Right lobe of liver (tissue), 4 donors: ENCODE data around the gene TMEM119.

Source experiments
- POLR2A ChIP-seq: fragments of 450-650 bp; IDR thresholded peaks from one replicate; pipeline ENCODE4 v1.6.1; 2017; ENCODE audit warnings: antibody characterized with exemption, mild to moderate bottlenecking
- TF ChIP-seq, protein P1 (sequence below), 4 donors: fragments of 200-600 bp in 3 of 4; fragments of 450-650 bp in 1 of 4; IDR thresholded peaks; one replicate each; pipeline versions ENCODE4 v1.5.1 to v1.8.0; 2016 to 2022; ENCODE audit warnings: antibody characterized with exemption in 4 of 4, mild to moderate bottlenecking in 2 of 4
- donor health status: DM: no; HTN: no; CAD: no.
- donor health status: DM: no; HTN: no; CAD: no.
- donor health status: DM: no; HTN: yes; CAD: no.

DNA sequence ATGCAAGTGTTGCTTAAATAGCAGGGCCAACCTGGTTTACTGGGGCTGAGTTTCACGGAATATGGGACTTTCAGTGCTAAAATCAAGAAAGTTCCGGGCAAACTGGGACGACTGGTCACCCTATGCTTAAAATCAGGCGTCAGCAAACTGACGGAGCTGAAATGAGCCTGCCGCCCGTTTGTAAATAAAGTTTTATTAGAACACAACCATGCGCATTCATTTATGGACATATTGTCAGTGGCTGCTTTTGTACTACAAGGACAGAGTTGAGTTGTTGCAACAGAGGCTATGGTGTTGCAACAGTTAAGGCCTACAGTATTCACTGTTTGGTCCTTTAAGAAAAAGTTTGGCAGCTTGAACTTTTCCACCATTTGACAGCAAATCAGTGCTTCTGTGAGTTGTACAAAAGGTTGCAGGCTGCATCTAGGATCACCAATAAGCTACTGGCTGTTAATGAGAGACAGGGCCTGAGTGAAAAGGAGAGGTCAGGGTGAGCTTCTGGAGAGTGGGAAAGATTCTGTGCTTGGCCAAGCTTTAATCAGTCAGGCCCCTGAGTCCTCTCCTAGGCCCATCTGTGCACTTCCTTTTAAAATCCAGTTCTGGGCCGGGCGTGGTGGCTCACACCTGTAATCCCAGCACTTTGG lies 22.5 kb upstream of the TMEM119 start:
- TF ChIP-seq, protein P1, sequence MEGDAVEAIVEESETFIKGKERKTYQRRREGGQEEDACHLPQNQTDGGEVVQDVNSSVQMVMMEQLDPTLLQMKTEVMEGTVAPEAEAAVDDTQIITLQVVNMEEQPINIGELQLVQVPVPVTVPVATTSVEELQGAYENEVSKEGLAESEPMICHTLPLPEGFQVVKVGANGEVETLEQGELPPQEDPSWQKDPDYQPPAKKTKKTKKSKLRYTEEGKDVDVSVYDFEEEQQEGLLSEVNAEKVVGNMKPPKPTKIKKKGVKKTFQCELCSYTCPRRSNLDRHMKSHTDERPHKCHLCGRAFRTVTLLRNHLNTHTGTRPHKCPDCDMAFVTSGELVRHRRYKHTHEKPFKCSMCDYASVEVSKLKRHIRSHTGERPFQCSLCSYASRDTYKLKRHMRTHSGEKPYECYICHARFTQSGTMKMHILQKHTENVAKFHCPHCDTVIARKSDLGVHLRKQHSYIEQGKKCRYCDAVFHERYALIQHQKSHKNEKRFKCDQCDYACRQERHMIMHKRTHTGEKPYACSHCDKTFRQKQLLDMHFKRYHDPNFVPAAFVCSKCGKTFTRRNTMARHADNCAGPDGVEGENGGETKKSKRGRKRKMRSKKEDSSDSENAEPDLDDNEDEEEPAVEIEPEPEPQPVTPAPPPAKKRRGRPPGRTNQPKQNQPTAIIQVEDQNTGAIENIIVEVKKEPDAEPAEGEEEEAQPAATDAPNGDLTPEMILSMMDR (IDR thresholded peaks at IDR 0.05), result no peak
- TF ChIP-seq POLR2A, result no peak
